ENCODE data around the gene FBRSL1. TPM values are rescaled to one million over a fixed set of nuclear protein-coding genes. Genes with fewer than 3 reads are reported as not detected.

FBRSL1 gene
- total RNA-seq, 1 experiment from 2014 or later: 1.5 TPM

- no peak for DNase-seq (ENCODE audit: low spot score)
Observed at GRCh38 chr12:132557291-132558015, 67.5 kb downstream of the FBRSL1 start.

GRCh38 chr12:132558042-132558856, 68.3 kb downstream of the FBRSL1 start:
- no peak for DNase-seq (ENCODE audit: low spot score)

DNA sequence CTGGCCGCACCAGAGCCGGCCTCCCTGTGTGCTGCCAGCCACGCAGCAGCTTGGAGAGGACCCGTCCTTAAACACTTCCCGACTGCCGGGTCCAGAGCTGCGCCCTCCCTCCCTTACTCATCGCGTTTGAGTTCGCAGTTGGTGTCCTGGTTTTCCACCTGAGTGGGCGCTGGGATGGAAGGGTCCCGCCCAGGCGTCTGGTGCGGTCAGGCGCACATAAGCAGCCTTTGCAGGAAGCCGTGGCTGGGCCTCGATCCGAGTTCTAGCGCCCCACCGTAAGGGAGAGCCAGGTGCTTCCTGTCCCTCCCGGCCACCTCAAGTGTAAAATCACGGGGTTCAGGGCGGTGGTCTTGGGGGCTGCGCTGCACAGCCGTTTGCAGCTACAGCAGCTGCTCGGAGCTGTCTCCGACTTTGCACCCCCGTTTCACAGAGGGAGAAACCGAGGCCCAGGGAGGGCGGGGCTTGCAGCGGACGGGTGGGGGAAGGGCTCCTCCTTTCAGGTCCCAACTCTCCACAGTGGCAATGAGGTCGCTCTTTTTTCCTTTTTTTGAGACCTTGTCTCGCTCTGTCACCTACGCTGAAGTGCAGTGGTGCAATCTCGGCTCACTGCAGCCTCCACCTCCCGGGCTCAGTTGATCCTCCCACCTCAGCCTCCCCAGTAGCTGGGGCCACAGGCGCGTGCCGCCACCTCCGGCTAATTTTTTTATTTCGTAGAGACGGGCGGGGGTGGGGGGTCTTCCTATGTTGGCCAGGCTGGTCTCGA, 69.1 kb downstream of the FBRSL1 start:
- no peak for DNase-seq (ENCODE audit: low spot score)

- DNase-seq (ENCODE audit: low spot score): no peak
Observed at GRCh38 chr12:132559652-132560363, 69.9 kb downstream of the FBRSL1 start.

- no peak for DNase-seq (ENCODE audit: low spot score)
Observed at GRCh38 chr12:132560364-132560613, 70.3 kb downstream of the FBRSL1 start.

- peak; percentile 42 for DNase-seq (ENCODE audit: low spot score)
Observed at GRCh38 chr12:132560614-132561426, 70.9 kb downstream of the FBRSL1 start.

Other genes starting within 250 kb of the FBRSL1 start
- gene GALNT9, start 160.6 kb upstream of the FBRSL1 start, total RNA-seq (2014; rRNA removed; shearing (Covaris generic)): 1.2 and 1.7 TPM in 2 replicates
- gene LRCOL1, start 120.4 kb downstream of the FBRSL1 start, total RNA-seq (2014; rRNA removed; shearing (Covaris generic)): not detected in 2 replicates
- gene P2RX2, start 128.6 kb downstream of the FBRSL1 start, total RNA-seq (2014; rRNA removed; shearing (Covaris generic)): not detected in 2 replicates
- 6.9 and 11.8 TPM in 2 replicates for gene POLE, start 197.2 kb downstream of the FBRSL1 start, total RNA-seq (2014; rRNA removed; shearing (Covaris generic))
- gene PXMP2, start 197.4 kb downstream of the FBRSL1 start, total RNA-seq (2014; rRNA removed; shearing (Covaris generic)): 28.0 and 36.6 TPM in 2 replicates
- gene PGAM5, start 220.7 kb downstream of the FBRSL1 start, total RNA-seq (2014; rRNA removed; shearing (Covaris generic)): 24.0 and 27.9 TPM in 2 replicates